GM21737 (cell line): ENCODE results near the gene DNASE2.
"Not testable (repeated sequence)": the region's sequence is repeated elsewhere in the genome, so short reads cannot be mapped to it uniquely, and the experiment has no call there.

Experiments used
- ATAC-seq: cut with Tn5 transposase; IDR thresholded peaks from one replicate; pipeline ENCODE4 v1.9.1; 2021; ENCODE audit warnings: mild to moderate bottlenecking, moderate library complexity; ENCODE audit not compliant: unreplicated experiment

The DNASE2 gene

GRCh38 chr19:12865746-12866415, 15.4 kb downstream of the DNASE2 start:
- no peak for ATAC-seq

DNA sequence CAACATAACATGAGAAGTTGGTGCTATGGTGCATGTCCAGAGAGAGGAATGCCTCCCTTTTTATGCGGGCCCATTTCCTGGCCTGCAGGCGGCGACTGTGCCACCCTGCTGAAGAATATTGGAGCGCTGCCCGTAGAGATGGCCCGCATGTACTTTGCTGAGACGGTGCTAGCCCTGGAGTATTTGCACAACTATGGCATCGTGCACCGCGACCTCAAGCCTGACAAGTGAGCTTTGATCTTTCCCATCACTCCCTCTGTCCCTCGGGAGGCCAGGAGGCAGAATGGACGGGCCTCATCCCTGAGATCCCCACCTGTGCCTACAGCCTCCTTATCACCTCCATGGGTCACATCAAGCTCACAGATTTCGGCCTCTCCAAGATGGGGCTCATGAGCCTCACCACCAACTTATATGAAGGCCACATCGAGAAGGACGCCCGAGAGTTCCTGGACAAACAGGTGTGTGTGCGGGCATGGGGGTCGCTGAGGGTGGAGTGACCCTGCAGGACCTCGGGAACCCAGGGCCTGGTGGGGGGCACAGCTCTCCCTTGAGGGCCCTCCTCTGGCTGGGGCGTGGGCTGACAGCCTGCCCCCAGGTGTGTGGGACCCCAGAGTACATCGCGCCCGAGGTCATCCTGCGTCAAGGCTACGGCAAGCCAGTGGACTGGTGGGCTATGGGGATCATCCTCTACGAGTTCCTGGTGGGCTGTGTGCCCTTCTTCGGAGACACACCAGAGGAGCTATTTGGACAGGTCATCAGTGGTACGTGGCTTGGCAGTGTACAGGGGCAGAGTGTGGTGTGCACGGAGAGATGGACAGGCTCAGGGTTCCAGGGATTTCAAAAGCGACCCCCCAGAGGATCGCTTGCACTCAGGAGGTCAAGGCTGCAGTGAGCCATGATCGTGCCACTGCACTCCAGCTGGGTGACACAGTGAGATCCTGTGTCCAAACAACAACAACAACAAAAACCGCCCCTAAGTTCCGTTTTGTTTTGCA, 16.2 kb downstream of the DNASE2 start:
- ATAC-seq: no peak

DNA sequence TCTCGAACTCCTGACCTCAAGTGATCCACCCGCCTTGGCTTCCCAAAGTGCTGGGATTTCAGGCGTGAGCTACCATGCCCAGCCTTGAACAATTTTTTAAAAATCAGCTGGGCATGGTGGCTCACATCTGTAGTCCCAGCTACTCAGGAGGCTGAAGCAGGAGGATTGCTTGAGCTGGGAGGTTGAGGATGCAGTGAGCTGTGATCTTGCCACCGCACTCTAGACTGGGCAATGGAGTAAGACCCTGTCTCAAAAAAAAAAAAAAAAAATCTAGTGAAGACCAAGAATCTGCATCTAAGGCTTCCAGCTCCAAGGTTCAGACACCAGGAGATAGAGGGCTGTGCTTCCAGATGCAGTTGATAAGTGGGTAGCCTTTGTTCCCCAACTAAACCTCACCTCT, 17.1 kb downstream of the DNASE2 start:
- no peak for ATAC-seq

GRCh38 chr19:12859546-12859945, 21.7 kb downstream of the DNASE2 start:
- no peak for ATAC-seq

GRCh38 chr19:12858041-12858928, 23.0 kb downstream of the DNASE2 start:
- no peak for ATAC-seq

DNA sequence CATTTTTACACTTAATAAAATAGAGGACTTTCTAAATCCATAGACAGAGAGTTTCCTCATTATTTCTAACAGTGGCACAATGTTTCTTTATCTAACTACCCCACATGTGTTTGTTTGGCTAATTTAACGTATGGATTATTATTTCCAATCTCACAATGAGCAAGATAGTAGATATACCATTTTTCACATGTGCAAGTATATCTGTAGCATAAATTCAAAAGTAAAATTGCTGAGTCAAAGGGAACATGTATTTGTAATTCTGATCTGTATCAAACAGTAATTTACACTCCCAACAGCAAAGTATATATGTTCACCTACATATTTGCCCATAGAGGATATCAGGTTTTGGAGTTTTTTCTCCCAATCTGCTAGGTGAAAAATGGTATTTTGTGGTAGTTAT, 24.6 kb downstream of the DNASE2 start:
- ATAC-seq: no peak

- no peak for ATAC-seq
Measured at GRCh38 chr19:12847159-12848139, 33.8 kb downstream of the DNASE2 start.

DNA sequence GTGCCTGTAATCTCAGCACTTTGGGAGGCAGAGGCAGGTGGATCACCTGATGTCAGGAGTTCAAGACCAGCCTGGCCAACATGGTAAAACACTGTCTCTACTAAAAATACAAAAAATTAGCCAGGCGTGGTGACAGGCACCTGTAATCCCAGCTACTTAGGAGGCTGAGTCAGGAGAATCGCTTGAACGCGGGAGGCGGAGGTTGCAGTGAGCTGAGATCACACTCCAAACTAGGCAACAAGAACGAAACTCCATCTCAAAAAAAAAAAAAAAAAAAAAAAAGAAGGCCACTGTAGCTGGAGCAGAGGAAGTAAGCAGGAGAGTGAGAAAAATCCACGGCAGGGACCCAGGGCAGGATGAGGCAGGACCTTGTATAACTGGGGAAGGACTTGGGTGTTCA, 34.6 kb downstream of the DNASE2 start:
- not testable (repeated sequence) for ATAC-seq

GRCh38 chr19:12843999-12844732, 37.1 kb downstream of the DNASE2 start:
- ATAC-seq: no peak

DNA sequence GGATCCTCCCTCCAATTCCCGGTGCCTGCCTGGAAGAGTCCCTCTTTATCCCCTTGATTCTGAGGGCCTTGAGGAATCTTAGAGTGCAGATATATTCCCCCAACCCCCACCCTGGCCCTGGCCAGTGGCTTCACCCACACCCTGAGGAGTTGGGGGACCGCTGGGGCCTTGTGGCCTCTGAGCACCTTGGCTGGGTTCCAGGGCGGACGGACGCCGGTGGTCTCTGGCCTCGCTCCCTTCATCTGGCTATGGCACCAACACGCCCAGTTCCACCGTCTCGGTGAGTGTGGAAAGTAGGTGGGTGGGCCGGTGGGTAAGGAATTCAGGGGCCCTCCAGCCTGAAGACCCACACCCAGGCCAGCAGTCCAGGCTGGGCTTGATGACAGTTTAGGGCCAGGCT, 37.9 kb downstream of the DNASE2 start:
- ATAC-seq: no peak

- no peak for ATAC-seq
Measured at GRCh38 chr19:12842511-12842910, 38.7 kb downstream of the DNASE2 start.

GRCh38 chr19:12841094-12841493, 40.2 kb downstream of the DNASE2 start:
- ATAC-seq: no peak

GRCh38 chr19:12840091-12841079, 40.9 kb downstream of the DNASE2 start:
- no peak for ATAC-seq

DNA sequence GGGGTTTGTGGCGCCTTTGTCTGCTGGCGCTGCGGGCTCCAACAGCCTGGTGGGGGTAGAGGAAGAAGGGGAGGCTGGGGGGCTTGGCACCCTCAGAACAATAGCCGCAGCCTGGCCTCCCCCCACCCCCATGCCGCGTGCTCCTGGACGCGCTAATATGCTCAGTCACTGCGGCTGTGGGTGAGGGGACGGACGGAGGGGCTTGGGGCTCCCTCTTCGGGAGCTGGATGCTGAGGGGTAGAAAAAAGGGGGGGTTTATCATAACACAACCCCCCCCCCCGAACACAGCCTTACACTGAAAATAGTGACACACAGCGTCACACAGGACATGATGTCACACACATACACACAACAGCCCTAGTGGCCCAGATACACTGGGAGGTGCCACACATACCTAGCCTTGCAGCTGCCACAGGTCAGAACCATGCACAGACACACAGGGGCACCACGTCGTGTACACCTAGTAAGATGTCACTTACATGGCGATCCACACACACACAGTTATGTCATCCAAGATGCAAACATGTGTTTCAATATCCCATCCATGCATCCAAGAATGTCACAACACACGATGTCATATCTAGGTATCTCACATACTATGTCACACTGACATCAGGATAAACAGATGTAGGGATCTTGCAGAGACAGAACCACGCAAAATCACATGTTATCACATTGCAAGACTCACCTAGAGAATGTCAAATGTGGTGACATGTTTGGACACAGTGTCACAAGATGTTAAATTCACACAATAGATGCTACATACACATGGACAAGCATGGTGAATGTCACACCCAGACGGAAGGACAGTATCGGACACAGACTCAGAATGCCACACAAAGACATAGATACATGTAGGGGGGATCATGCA, 42.1 kb downstream of the DNASE2 start:
- no peak for ATAC-seq

GRCh38 chr19:12838182-12838885, 42.9 kb downstream of the DNASE2 start, which contains the start of gene MAST1:
Gene MAST1, plus strand, starts transcription at chr19:12838515. Its CDS starts 58 bp downstream, at chr19:12838573.
- no peak for ATAC-seq

- no peak for ATAC-seq
Measured at GRCh38 chr19:12837225-12837624, 44.0 kb downstream of the DNASE2 start.
